Suprapubic skin (tissue), 4 donors: ENCODE measurements around the gene SYK.

Experiments used
- CTCF ChIP-seq, 2 donors: fragments of 200-600 bp in 1 of 2; fragments of 450-650 bp in 1 of 2; sonication (generic) in 1 of 2; IDR thresholded peaks; one replicate each; pipeline ENCODE4 v1.5.1; 2016 to 2019; ENCODE audit warnings: antibody characterized with exemption in 2 of 2, mild to moderate bottlenecking in 1 of 2, moderate library complexity in 1 of 2
- POLR2A ChIP-seq, 2 donors: fragments of 450-650 bp; IDR thresholded peaks; one replicate each; pipeline ENCODE4 v1.6.1; 2017; ENCODE audit warnings: antibody characterized with exemption in 2 of 2, mild to moderate bottlenecking in 2 of 2, moderate library complexity in 2 of 2
- POLR2AphosphoS5 ChIP-seq, 3 donors: sonication (generic); formaldehyde crosslinking; IDR thresholded peaks; one replicate each; pipeline ENCODE4 v1.6.1; 2017; ENCODE audit warnings: antibody characterized with exemption in 3 of 3

- TF ChIP-seq CTCF (IDR thresholded peaks at IDR 0.05) (no peak), POLR2A (IDR thresholded peaks at IDR 0.05) (no peak), POLR2AphosphoS5 (IDR thresholded peaks at IDR 0.05) (no peak)
Observed at GRCh38 chr9:90925581-90926257, 124.1 kb downstream of the SYK start.
